ENCODE measurements around the gene SLC24A5.

DNA sequence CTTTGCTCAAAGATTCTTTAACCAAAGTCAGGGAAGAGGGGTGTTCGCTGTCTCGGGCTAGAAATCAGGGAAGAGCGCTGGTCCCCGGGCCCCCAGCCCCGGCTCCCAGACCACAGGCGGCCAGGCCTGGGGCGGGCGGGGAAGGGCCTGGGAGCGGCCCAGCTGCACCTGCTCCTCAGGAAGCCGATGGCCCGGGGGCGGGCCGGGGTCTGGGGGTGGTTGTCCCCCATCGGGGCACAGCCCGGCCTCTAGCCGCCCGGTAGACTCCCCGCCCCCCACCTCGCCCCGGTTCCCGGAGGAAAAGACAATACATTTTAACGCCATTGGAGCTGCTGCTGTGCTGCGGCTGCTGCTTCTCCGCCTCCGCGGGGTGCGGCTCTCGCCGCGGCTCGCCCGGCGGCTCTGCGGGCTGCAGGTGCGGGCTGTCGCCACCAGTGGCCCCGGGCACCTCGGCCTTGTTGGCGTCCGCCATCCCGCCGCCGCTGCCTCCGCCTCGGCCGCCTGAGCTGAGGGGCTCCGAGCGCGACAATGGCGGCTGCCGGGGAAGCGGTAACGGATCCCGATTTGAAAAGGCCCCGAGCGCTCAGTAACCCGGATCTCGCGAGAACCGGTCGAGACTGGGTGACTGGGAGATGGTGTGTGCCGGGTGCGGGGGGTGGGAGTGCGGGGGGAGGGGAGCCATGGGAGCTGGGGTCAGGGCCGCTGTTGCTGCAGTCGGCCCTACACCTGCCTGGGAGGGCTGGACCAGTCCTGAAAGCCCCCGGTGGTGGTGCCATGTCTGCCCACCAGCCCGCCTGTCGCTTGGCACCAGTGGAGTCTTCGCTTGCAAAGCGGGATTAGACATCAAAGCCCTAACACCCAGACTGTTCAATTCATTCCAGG, 57.2 kb downstream of the SLC24A5 start, which contains the start of gene MYEF2:
- TF ChIP-seq, protein P1, sequence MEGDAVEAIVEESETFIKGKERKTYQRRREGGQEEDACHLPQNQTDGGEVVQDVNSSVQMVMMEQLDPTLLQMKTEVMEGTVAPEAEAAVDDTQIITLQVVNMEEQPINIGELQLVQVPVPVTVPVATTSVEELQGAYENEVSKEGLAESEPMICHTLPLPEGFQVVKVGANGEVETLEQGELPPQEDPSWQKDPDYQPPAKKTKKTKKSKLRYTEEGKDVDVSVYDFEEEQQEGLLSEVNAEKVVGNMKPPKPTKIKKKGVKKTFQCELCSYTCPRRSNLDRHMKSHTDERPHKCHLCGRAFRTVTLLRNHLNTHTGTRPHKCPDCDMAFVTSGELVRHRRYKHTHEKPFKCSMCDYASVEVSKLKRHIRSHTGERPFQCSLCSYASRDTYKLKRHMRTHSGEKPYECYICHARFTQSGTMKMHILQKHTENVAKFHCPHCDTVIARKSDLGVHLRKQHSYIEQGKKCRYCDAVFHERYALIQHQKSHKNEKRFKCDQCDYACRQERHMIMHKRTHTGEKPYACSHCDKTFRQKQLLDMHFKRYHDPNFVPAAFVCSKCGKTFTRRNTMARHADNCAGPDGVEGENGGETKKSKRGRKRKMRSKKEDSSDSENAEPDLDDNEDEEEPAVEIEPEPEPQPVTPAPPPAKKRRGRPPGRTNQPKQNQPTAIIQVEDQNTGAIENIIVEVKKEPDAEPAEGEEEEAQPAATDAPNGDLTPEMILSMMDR (conservative IDR thresholded peaks at IDR 0.05; ENCODE audit: low read length): no peak
- TF ChIP-seq EZH2phosphoT487 (IDR thresholded peaks at IDR 0.05; ENCODE audit: borderline replicate concordance, low read depth, low read length): no peak

Measured in OCI-LY7 (cell line).